HL-60 (cell line): ENCODE results near the gene EYA2.

Experiments used
- GABPA ChIP-seq: IDR thresholded peaks from 2 replicates; pipeline ENCODE4 v1.6.1; 2012; ENCODE audit warnings: low read depth
- SPI1 ChIP-seq: IDR thresholded peaks from 2 replicates; pipeline ENCODE4 v1.6.1; 2012; ENCODE audit warnings: low read depth, mild to moderate bottlenecking, borderline replicate concordance
- TF ChIP-seq, protein P1 (sequence below): IDR thresholded peaks from one replicate; pipeline ENCODE4 v1.5.1; 2011; ENCODE audit warnings: low read length, control low read depth, inconsistent platforms; ENCODE audit not compliant: insufficient read depth
- TF ChIP-seq, protein P2 (sequence below): IDR thresholded peaks from 2 replicates; pipeline ENCODE4 v1.6.1; 2012; ENCODE audit warnings: low read depth; ENCODE audit not compliant: insufficient replicate concordance

DNA sequence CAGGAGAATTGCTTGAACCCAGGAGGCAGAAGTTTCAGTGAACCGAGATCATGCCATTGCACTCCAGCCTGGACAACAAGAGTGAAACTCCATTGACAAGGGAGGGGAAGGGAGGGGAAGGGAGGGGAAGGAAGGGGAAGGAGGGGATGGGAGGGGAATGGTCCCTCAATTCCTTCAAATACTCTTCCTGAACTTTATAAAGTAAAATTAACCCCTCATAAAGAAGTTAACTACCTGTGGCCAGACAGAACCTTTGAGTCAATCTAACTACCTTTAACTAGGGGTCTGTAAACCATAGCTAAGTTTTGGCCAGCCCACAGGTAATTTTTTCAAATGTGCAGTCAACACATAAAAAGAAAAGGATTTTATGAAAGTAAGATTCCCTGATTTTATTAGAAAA is 330.8 kb downstream of the EYA2 start:
- TF ChIP-seq, protein P1, sequence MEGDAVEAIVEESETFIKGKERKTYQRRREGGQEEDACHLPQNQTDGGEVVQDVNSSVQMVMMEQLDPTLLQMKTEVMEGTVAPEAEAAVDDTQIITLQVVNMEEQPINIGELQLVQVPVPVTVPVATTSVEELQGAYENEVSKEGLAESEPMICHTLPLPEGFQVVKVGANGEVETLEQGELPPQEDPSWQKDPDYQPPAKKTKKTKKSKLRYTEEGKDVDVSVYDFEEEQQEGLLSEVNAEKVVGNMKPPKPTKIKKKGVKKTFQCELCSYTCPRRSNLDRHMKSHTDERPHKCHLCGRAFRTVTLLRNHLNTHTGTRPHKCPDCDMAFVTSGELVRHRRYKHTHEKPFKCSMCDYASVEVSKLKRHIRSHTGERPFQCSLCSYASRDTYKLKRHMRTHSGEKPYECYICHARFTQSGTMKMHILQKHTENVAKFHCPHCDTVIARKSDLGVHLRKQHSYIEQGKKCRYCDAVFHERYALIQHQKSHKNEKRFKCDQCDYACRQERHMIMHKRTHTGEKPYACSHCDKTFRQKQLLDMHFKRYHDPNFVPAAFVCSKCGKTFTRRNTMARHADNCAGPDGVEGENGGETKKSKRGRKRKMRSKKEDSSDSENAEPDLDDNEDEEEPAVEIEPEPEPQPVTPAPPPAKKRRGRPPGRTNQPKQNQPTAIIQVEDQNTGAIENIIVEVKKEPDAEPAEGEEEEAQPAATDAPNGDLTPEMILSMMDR: no peak
- TF ChIP-seq, protein P2, sequence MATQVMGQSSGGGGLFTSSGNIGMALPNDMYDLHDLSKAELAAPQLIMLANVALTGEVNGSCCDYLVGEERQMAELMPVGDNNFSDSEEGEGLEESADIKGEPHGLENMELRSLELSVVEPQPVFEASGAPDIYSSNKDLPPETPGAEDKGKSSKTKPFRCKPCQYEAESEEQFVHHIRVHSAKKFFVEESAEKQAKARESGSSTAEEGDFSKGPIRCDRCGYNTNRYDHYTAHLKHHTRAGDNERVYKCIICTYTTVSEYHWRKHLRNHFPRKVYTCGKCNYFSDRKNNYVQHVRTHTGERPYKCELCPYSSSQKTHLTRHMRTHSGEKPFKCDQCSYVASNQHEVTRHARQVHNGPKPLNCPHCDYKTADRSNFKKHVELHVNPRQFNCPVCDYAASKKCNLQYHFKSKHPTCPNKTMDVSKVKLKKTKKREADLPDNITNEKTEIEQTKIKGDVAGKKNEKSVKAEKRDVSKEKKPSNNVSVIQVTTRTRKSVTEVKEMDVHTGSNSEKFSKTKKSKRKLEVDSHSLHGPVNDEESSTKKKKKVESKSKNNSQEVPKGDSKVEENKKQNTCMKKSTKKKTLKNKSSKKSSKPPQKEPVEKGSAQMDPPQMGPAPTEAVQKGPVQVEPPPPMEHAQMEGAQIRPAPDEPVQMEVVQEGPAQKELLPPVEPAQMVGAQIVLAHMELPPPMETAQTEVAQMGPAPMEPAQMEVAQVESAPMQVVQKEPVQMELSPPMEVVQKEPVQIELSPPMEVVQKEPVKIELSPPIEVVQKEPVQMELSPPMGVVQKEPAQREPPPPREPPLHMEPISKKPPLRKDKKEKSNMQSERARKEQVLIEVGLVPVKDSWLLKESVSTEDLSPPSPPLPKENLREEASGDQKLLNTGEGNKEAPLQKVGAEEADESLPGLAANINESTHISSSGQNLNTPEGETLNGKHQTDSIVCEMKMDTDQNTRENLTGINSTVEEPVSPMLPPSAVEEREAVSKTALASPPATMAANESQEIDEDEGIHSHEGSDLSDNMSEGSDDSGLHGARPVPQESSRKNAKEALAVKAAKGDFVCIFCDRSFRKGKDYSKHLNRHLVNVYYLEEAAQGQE: no peak
- TF ChIP-seq GABPA: no peak
- no peak for TF ChIP-seq SPI1
